Measurements from ENCODE around the gene FTO. TPM values are rescaled to one million over a fixed set of nuclear protein-coding genes. Genes with fewer than 3 reads are reported as not detected.

FTO gene
- total and polyA plus RNA-seq, 2 of the 8 experiments (the other 6 are each of a cell fraction or from before 2014, with no cell fraction given), result 34.5 to 59.8 TPM

DNA sequence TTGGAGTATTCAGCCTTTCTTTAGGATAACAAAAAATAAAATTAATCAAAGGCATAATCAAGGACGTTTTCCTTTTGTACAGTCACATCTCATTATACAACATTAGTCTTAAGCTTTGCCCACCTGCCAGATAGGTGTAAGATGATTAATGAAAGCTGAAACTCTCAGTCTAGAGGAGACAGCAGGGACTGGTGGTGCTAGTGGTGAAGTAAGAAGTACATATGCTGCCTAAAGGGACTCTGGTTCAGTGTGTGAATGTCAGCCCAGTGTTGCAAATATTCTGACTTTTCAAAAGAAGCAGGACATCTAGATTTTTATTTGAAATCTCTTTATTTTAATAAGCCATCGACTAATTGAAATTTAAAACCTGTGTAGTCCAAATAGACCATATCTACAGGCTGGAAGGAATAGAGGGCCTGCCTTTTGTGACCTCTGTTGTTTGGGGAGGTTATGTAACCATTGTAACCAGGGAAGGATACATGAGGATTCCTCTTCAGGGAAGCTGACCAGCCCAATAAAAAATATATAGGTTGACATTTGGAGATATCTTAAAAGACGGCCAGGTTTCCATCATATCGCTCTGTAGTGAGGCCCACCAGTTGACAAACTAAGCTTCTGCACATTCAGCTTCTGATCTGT lies 54.1 kb downstream of the FTO start:
- H3K4me1 ChIP-seq (replicated peaks in 1 of 4; ENCODE audit: control insufficient read depth in 3 of 4, insufficient read depth in 4 of 4, low read length in 3 of 4), result no peaks in the 10 kb centered on the region; a peak in 1 of 7 replicates
- no peak overlapping the region for H2BK120ac ChIP-seq (replicated peaks; ENCODE audit: low read depth, low read length)
- H4K5ac ChIP-seq (ENCODE audit: insufficient read length, low read depth, low read length), result no peak overlapping the region
- H3K56ac ChIP-seq (replicated peaks; ENCODE audit: insufficient read length, low read depth, low read length), result no peak overlapping the region
- H2BK15ac ChIP-seq (ENCODE audit: low read length), result no peak overlapping the region
- 70% methylated on average over 4 of the region's 4 CpGs; no CpG with 5 or more reads in 1 of the 2 experiments for WGBS, 2 experiments (ENCODE audit: extremely low coverage in 1 of 2, insufficient coverage in 1 of 2, insufficient read length in 1 of 2, insufficient replicate concordance in 2 of 2, low coverage in 1 of 2, low lambda C conversion rate in 2 of 2, missing lambda C conversion rate in 1 of 2)
- H3K14ac ChIP-seq (ENCODE audit: insufficient read length), result no peak overlapping the region
- ChIA-PET CTCF (ENCODE audit: partially characterized antibody) (interaction anchor here (2.7 kb wide), 1 partner anchor 15 kb away, joined by 13 read pairs; no protein-coding TSS in a partner anchor), POLR2A (ENCODE audit: partially characterized antibody) (no interaction called here)
- no peak overlapping the region for H3K4me3 ChIP-seq (ENCODE audit: extremely low read depth in 1 of 4, insufficient read depth in 2 of 4, low read depth in 3 of 4, low read length in 4 of 4)
- no peak overlapping the region for H2BK20ac ChIP-seq (ENCODE audit: low read length)
- H3K18ac ChIP-seq (ENCODE audit: extremely low read depth, low read length), result no peak overlapping the region
- H3K79me1 ChIP-seq (ENCODE audit: low read depth, low read length), result no peaks in the 10 kb centered on the region; the same call in 1 of the 2 replicates
- no peaks in the 10 kb centered on the region for H3K27me3 ChIP-seq (replicated peaks in 1 of 4; ENCODE audit: control insufficient read depth in 3 of 4, extremely low read depth in 1 of 4, insufficient read depth in 3 of 4, low read length in 3 of 4)
- H4K8ac ChIP-seq (ENCODE audit: extremely low read depth, insufficient read depth, low read length), result no peak overlapping the region
- no peak overlapping the region for H4K91ac ChIP-seq (replicated peaks; ENCODE audit: insufficient read length, low read length)
- H4K20me1 ChIP-seq (replicated peaks in 1 of 2; ENCODE audit: control insufficient read depth in 1 of 2, insufficient read depth in 2 of 2, low read length in 2 of 2), result no peaks in the 10 kb centered on the region
- no peak for DNase-seq (ENCODE audit: low read depth in 1 of 2, low spot score in 2 of 2)
- H3K23me2 ChIP-seq (ENCODE audit: low read depth, low read length), result no peaks in the 10 kb centered on the region
- H3K9me3 ChIP-seq (ENCODE audit: insufficient read depth in 2 of 2, low read depth in 1 of 2, low read length in 1 of 2), result no peaks in the 10 kb centered on the region
- H3K23ac ChIP-seq (ENCODE audit: insufficient read length), result no peak overlapping the region
- H2AK5ac ChIP-seq (ENCODE audit: low read depth, low read length), result no peak overlapping the region
- H3K27ac ChIP-seq (ENCODE audit: low read depth, low read length), result no peak overlapping the region
- no peak overlapping the region for H3K9ac ChIP-seq (replicated peaks in 1 of 4; ENCODE audit: extremely low read depth in 1 of 4, low read depth in 3 of 4, low read length in 3 of 4)
- FAIRE-seq, result no peak
- no peak overlapping the region for H3K4me2 ChIP-seq (ENCODE audit: insufficient read depth in 1 of 2, low read depth in 2 of 2, low read length in 2 of 2)
- no peak overlapping the region for H2BK5ac ChIP-seq (ENCODE audit: low read depth, low read length)
- no peaks in the 10 kb centered on the region for H3K36me3 ChIP-seq (ENCODE audit: control insufficient read depth in 2 of 4, insufficient read depth in 4 of 4, low read length in 3 of 4)
- no peak overlapping the region for H2BK12ac ChIP-seq (ENCODE audit: low read depth, low read length)
- H2AFZ ChIP-seq (ENCODE audit: low read length), result no peak overlapping the region
- no peak overlapping the region for H3K4ac ChIP-seq (replicated peaks; ENCODE audit: insufficient read length, low read depth, low read length)
- peaks cover 0 to 8% of the 10 kb centered on the region in 2 experiments; a peak in 2 of 4 replicates for H3K79me2 ChIP-seq (ENCODE audit: control insufficient read depth in 1 of 2, insufficient read depth in 2 of 2, low read length in 2 of 2)
- no peak for TF ChIP-seq EGR1 (IDR thresholded peaks at IDR 0.05; ENCODE audit: borderline replicate concordance, low read depth, low read length)
- TF ChIP-seq, protein P1, sequence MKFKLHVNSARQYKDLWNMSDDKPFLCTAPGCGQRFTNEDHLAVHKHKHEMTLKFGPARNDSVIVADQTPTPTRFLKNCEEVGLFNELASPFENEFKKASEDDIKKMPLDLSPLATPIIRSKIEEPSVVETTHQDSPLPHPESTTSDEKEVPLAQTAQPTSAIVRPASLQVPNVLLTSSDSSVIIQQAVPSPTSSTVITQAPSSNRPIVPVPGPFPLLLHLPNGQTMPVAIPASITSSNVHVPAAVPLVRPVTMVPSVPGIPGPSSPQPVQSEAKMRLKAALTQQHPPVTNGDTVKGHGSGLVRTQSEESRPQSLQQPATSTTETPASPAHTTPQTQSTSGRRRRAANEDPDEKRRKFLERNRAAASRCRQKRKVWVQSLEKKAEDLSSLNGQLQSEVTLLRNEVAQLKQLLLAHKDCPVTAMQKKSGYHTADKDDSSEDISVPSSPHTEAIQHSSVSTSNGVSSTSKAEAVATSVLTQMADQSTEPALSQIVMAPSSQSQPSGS (IDR thresholded peaks at IDR 0.05; ENCODE audit: low read length), result no peak
- no peak for TF ChIP-seq SAP30 (IDR thresholded peaks at IDR 0.05; ENCODE audit: insufficient read depth, insufficient replicate concordance, low read length)
- no peak for TF ChIP-seq CHD2 (IDR thresholded peaks at IDR 0.05; ENCODE audit: low read length)
- no peak for TF ChIP-seq RAD21 (IDR thresholded peaks at IDR 0.05 in 1 of 2, conservative IDR thresholded peaks at IDR 0.05 in 1 of 2; ENCODE audit: low read depth in 2 of 2, low read length in 2 of 2)
- TF ChIP-seq NRF1 (IDR thresholded peaks at IDR 0.05; ENCODE audit: low read depth, low read length), result no peak
- no peak for TF ChIP-seq CEBPB (IDR thresholded peaks at IDR 0.05; ENCODE audit: low read depth, low read length)
- TF ChIP-seq TBP (IDR thresholded peaks at IDR 0.05; ENCODE audit: low read depth, low read length), result no peak
- no peak for TF ChIP-seq CHD1 (IDR thresholded peaks at IDR 0.05; ENCODE audit: low read depth, low read length)
- no peak for TF ChIP-seq KDM4A (IDR thresholded peaks at IDR 0.05; ENCODE audit: low read depth, low read length, severe bottlenecking)
- TF ChIP-seq GTF2F1 (IDR thresholded peaks at IDR 0.05; ENCODE audit: borderline replicate concordance, low read depth, low read length), result no peak
- no peak for TF ChIP-seq BCL11A (IDR thresholded peaks at IDR 0.05; ENCODE audit: low read depth in 2 of 2, low read length in 2 of 2)

Data from H1 (cell line).